Choroid plexus epithelial cell (primary cell): ENCODE data around the gene TPTE.
"Not testable (repeated sequence)": the region's sequence is repeated elsewhere in the genome, so short reads cannot be mapped to it uniquely, and the experiment has no call there.

Source experiments
- DNase-seq: peaks from one replicate; pipeline ENCODE4 v3.0.0-alpha.2; 2010; ENCODE audit warnings: low read depth
- H3K4me3 ChIP-seq: 2 replicates; pipeline ENCODE4 v1.5.1; 2011; ENCODE audit warnings: low read depth, mild to moderate bottlenecking, control low read depth, low read length, moderate library complexity
- CTCF ChIP-seq: conservative IDR thresholded peaks from 2 replicates; pipeline ENCODE4 v1.5.1; 2011; ENCODE audit warnings: low read depth, mild to moderate bottlenecking, control low read depth, inconsistent platforms, low read length, moderate library complexity

Gene TPTE

GRCh38 chr21:10521091-10521598 is at the start of gene TPTE:
TSS of gene TPTE (plus strand) at chr21:10521583. CDS start at chr21:10538724, 17,141 bp downstream.
- H3K4me3 ChIP-seq: no peak within 1 kb of the TSS
- DNase-seq: no peak
- TF ChIP-seq CTCF: no peak

GRCh38 chr21:10471999-10472398 is 49.4 kb upstream of the TPTE start:
- not testable (repeated sequence) for H3K4me3 ChIP-seq, DNase-seq

GRCh38 chr21:10477794-10478193 is 43.6 kb upstream of the TPTE start:
- not testable (repeated sequence) for DNase-seq, H3K4me3 ChIP-seq

- not testable (repeated sequence) for H3K4me3 ChIP-seq, DNase-seq
These were observed 41.5 kb upstream of the TPTE start for GRCh38 chr21:10479875-10480274.

- not testable (repeated sequence) for H3K4me3 ChIP-seq, DNase-seq
These were observed 36.5 kb upstream of the TPTE start for GRCh38 chr21:10484864-10485263.

- not testable (repeated sequence) for H3K4me3 ChIP-seq, DNase-seq
These were observed 30.9 kb upstream of the TPTE start for GRCh38 chr21:10490453-10490852.

GRCh38 chr21:10511116-10511515 is 10.3 kb upstream of the TPTE start:
- H3K4me3 ChIP-seq: no peak overlapping the region
- TF ChIP-seq CTCF: no peak
- DNase-seq: no peak

- DNase-seq, H3K4me3 ChIP-seq: not testable (repeated sequence)
These were observed 4.5 kb upstream of the TPTE start for GRCh38 chr21:10516889-10517288.

GRCh38 chr21:10517904-10518303 is 3.5 kb upstream of the TPTE start:
- not testable (repeated sequence) for H3K4me3 ChIP-seq

GRCh38 chr21:10521835-10522500 is 585 bp downstream of the TPTE start:
- not testable (repeated sequence) for DNase-seq, H3K4me3 ChIP-seq

More at GRCh38 chr21:10517904-10518303, 3.5 kb upstream of the TPTE start:
- DNase-seq: not testable (repeated sequence)

GRCh38 chr21:10539956-10540355 is 18.6 kb downstream of the TPTE start:
- H3K4me3 ChIP-seq: no peak overlapping the region
- DNase-seq: no peak
- no peak for TF ChIP-seq CTCF

GRCh38 chr21:10544376-10544775 is 23.0 kb downstream of the TPTE start:
- DNase-seq, H3K4me3 ChIP-seq: not testable (repeated sequence)

- DNase-seq, H3K4me3 ChIP-seq: not testable (repeated sequence)
These were observed 26.5 kb downstream of the TPTE start for GRCh38 chr21:10547868-10548267.

- H3K4me3 ChIP-seq, DNase-seq: not testable (repeated sequence)
These were observed 27.1 kb downstream of the TPTE start for GRCh38 chr21:10548331-10548954.

- DNase-seq: not testable (repeated sequence)
These were observed 49.4 kb downstream of the TPTE start for GRCh38 chr21:10570803-10571202.

More at GRCh38 chr21:10570803-10571202, 49.4 kb downstream of the TPTE start:
- not testable (repeated sequence) for H3K4me3 ChIP-seq
